DOHH2 (cell line): ENCODE data around the gene OR4C3.
"Not testable (repeated sequence)": the region's sequence is repeated elsewhere in the genome, so short reads cannot be mapped to it uniquely, and the experiment has no call there.

Source experiments
- H3F3A ChIP-seq: fragments of 200-600 bp; sonication (generic), shearing (Covaris generic); 2 replicates; pipeline ENCODE4 v1.6.0; 2016; ENCODE audit warnings: antibody characterized with exemption, mild to moderate bottlenecking; ENCODE audit not compliant: control insufficient read depth, insufficient read depth
- H3K27ac ChIP-seq: fragments of 200-600 bp; sonication (generic); 2 replicates; pipeline ENCODE4 v1.5.1; 2014; ENCODE audit warnings: low read depth, mild to moderate bottlenecking, low read length, moderate library complexity
- H3K27me3 ChIP-seq: fragments of 200-600 bp; sonication (generic); 2 replicates; pipeline ENCODE4 v1.6.1; 2014; ENCODE audit warnings: mild to moderate bottlenecking, low read length, mixed read lengths; ENCODE audit not compliant: control insufficient read depth
- H3K36me3 ChIP-seq: fragments of 200-600 bp; sonication (generic); 2 replicates; pipeline ENCODE4 v1.6.1; 2014; ENCODE audit warnings: mild to moderate bottlenecking, low read length, moderate library complexity, mixed read lengths; ENCODE audit not compliant: control insufficient read depth
- H3K4me1 ChIP-seq: fragments of 200-600 bp; sonication (generic); 2 replicates; pipeline ENCODE4 v1.6.1; 2014; ENCODE audit warnings: mild to moderate bottlenecking, low read length, mixed read lengths; ENCODE audit not compliant: control insufficient read depth
- H3K4me2 ChIP-seq: fragments of 200-600 bp; sonication (generic); 2 replicates; pipeline ENCODE4 v1.6.0; 2014; ENCODE audit warnings: mild to moderate bottlenecking, low read length, moderate library complexity
- H3K4me3 ChIP-seq: fragments of 200-600 bp; sonication (generic); 2 replicates; pipeline ENCODE4 v1.5.1; 2014; ENCODE audit warnings: mild to moderate bottlenecking, low read length, mixed read lengths
- H3K79me2 ChIP-seq: fragments of 200-600 bp; sonication (generic); 2 replicates; pipeline ENCODE4 v1.6.1; 2014; ENCODE audit warnings: mild to moderate bottlenecking, low read length, mixed read lengths; ENCODE audit not compliant: control insufficient read depth
- H3K9me2 ChIP-seq: fragments of 200-600 bp; sonication (generic); replicated peaks from 2 replicates; pipeline ENCODE4 v1.6.1; 2014; ENCODE audit warnings: mild to moderate bottlenecking, low read length, mixed read lengths; ENCODE audit not compliant: control insufficient read depth
- H3K9me3 ChIP-seq: fragments of 200-600 bp; sonication (generic); 2 replicates; pipeline ENCODE4 v1.6.1; 2014; ENCODE audit warnings: antibody characterized with exemption, low read length, mixed read lengths; ENCODE audit not compliant: control insufficient read depth, insufficient read depth
- H4K20me1 ChIP-seq: fragments of 200-600 bp; sonication (generic); 2 replicates; pipeline ENCODE4 v1.6.0; 2014; ENCODE audit warnings: low read depth, mild to moderate bottlenecking, antibody characterized with exemption, low read length, moderate library complexity; ENCODE audit not compliant: control insufficient read depth, insufficient read depth
- CTCF ChIP-seq: fragments of 200-600 bp; sonication (generic); IDR thresholded peaks from one replicate; pipeline ENCODE4 v1.5.1; 2014; ENCODE audit warnings: antibody characterized with exemption, mild to moderate bottlenecking, low read depth, low read length; ENCODE audit not compliant: poor library complexity, severe bottlenecking
- EZH2phosphoT487 ChIP-seq: fragments of 200-600 bp; sonication (generic); IDR thresholded peaks from 2 replicates; pipeline ENCODE4 v1.6.1; 2017; ENCODE audit warnings: borderline replicate concordance, mild to moderate bottlenecking, antibody characterized with exemption, low read length, moderate library complexity, mixed read lengths

The OR4C3 gene

GRCh38 chr11:48354677-48355076 is 30.0 kb downstream of the OR4C3 start:
- Histone ChIP-seq H3K9me2 (no peaks in the 10 kb centered on the region), H3K27me3 (no peaks in the 10 kb centered on the region), H3K27ac (no peak overlapping the region), H4K20me1 (no peaks in the 10 kb centered on the region), H3K36me3 (no peaks in the 10 kb centered on the region), H3K4me2 (no peak overlapping the region), H3F3A (no peaks in the 10 kb centered on the region), H3K4me1 (no peaks in the 10 kb centered on the region), H3K79me2 (no peaks in the 10 kb centered on the region), H3K9me3 (peaks cover 3% of the 10 kb centered on the region; the same call in 1 of the 2 replicates), H3K4me3 (no peak overlapping the region)
- no peak for TF ChIP-seq EZH2phosphoT487
- no peak for TF ChIP-seq CTCF

GRCh38 chr11:48361289-48361688 is 36.6 kb downstream of the OR4C3 start:
- not testable (repeated sequence) for H3K4me1 ChIP-seq, H3K9me3 ChIP-seq, H3K9me2 ChIP-seq, H3K27ac ChIP-seq, H3K79me2 ChIP-seq, H3K36me3 ChIP-seq, H3K4me3 ChIP-seq, H3F3A ChIP-seq, H3K4me2 ChIP-seq, H3K27me3 ChIP-seq, H4K20me1 ChIP-seq

GRCh38 chr11:48366365-48366764 is 41.6 kb downstream of the OR4C3 start, which contains the start of gene OR4C5:
Gene OR4C5, minus strand, starts transcription at chr11:48366465. Its CDS starts 0 bp downstream, at chr11:48366465.
- no peaks in the 10 kb centered on the region for H3K4me1 ChIP-seq
- H3K36me3 ChIP-seq = no peaks in the 10 kb centered on the region
- H3F3A ChIP-seq = no peaks in the 10 kb centered on the region
- no peaks in the 10 kb centered on the region for H3K79me2 ChIP-seq
- TF ChIP-seq CTCF (no peak), EZH2phosphoT487 (no peak)
- no peaks in the 10 kb centered on the region for H3K27me3 ChIP-seq
- H3K9me2 ChIP-seq = no peaks in the 10 kb centered on the region
- H3K27ac ChIP-seq = no peak within 1 kb of the TSS
- no peak within 1 kb of the TSS for H3K4me2 ChIP-seq
- H3K4me3 ChIP-seq = no peak within 1 kb of the TSS
- no peaks in the 10 kb centered on the region for H4K20me1 ChIP-seq
- H3K9me3 ChIP-seq = no peaks in the 10 kb centered on the region
